CD4-positive, alpha-beta T cell treated with Interleukin-15 for 1 hour (primary cell): ENCODE data around the gene TSPAN4.

Experiments used
- DNase-seq: peaks from one replicate; pipeline ENCODE4 v3.0.0-alpha.2; 2020

Gene TSPAN4

GRCh38 chr11:868394-868793, 25.7 kb downstream of the TSPAN4 start:
- no peak for DNase-seq

GRCh38 chr11:868802-869201, 26.1 kb downstream of the TSPAN4 start:
- DNase-seq = no peak

- DNase-seq = no peak
These were observed 26.9 kb downstream of the TSPAN4 start for GRCh38 chr11:869399-870126.

GRCh38 chr11:870127-870413, 27.4 kb downstream of the TSPAN4 start:
- no peak for DNase-seq

GRCh38 chr11:870418-870817, 27.8 kb downstream of the TSPAN4 start:
- no peak for DNase-seq

- no peak for DNase-seq
These were observed 28.8 kb downstream of the TSPAN4 start for GRCh38 chr11:871472-871871.

GRCh38 chr11:872799-873198, 30.1 kb downstream of the TSPAN4 start:
- no peak for DNase-seq

- DNase-seq = no peak
These were observed 31.1 kb downstream of the TSPAN4 start for GRCh38 chr11:873706-874105.

GRCh38 chr11:875203-875602, 32.6 kb downstream of the TSPAN4 start:
- no peak for DNase-seq

GRCh38 chr11:875769-876301, 33.2 kb downstream of the TSPAN4 start:
- no peak for DNase-seq

- no peak for DNase-seq
These were observed 33.9 kb downstream of the TSPAN4 start for GRCh38 chr11:876545-876944.

GRCh38 chr11:877565-877964, 34.9 kb downstream of the TSPAN4 start:
- DNase-seq = no peak

- DNase-seq = no peak
These were observed 37.8 kb downstream of the TSPAN4 start for GRCh38 chr11:880447-880846.

GRCh38 chr11:882596-882995, 39.9 kb downstream of the TSPAN4 start:
- DNase-seq = no peak

- DNase-seq = no peak
These were observed 40.9 kb downstream of the TSPAN4 start for GRCh38 chr11:883527-883926.

GRCh38 chr11:884578-885070, 42.0 kb downstream of the TSPAN4 start:
- no peak for DNase-seq

GRCh38 chr11:886568-886967, 43.9 kb downstream of the TSPAN4 start:
- no peak for DNase-seq

GRCh38 chr11:887589-887988, 44.9 kb downstream of the TSPAN4 start:
- DNase-seq = no peak

- no peak for DNase-seq
These were observed 45.9 kb downstream of the TSPAN4 start for GRCh38 chr11:888310-889212.

GRCh38 chr11:889257-889656, 46.6 kb downstream of the TSPAN4 start:
- no peak for DNase-seq

GRCh38 chr11:889687-890475, 47.2 kb downstream of the TSPAN4 start:
- no peak for DNase-seq

- DNase-seq = no peak
These were observed 48.3 kb downstream of the TSPAN4 start for GRCh38 chr11:890794-891540.
